KG1 (cell line): Measurements from ENCODE around the gene TRIM66.

Source experiments
- DNase-seq: peaks from one replicate; lab custom pipeline; 2025; lab: John Stamatoyannopoulos, UW

Gene TRIM66

DNA sequence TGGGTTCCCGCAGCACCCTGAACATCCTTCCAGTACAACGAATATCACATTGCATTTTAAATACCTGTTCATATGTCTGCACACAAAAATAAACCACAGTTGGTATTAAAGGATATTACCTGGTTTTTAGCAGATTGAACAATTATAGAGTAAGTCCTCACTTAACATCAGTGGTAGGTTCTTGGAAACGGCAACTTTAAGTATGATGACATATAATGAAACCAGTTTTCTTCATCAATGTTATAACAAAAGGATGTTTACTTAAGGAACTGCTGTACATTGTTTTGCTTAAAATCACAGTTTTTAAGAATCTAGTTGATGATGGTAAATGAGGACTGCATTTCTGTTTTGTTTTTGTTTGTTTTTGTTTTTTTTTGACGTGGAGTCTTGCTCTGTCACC lies 28.0 kb downstream of the TRIM66 start:
- DNase-seq: no peak

DNA sequence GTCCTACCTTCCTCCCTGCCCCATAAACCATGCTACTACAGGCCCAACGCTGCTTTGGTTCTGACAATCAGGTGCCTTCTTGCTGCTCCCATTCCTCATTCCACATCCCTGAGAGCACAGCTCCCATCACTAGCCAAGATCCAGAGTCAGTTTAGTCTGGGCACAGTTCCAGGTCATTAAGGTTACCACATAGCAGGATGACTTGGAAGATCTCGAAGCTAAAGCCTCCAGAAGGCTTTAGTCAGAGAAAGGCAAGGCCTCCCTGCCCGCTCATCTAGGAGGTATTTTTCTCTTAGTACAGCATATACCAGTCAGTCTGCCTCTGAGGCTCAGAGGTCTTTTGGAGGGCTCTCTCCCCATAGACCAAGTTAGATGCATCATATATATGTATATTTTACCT lies 30.3 kb downstream of the TRIM66 start:
- no peak for DNase-seq

DNA sequence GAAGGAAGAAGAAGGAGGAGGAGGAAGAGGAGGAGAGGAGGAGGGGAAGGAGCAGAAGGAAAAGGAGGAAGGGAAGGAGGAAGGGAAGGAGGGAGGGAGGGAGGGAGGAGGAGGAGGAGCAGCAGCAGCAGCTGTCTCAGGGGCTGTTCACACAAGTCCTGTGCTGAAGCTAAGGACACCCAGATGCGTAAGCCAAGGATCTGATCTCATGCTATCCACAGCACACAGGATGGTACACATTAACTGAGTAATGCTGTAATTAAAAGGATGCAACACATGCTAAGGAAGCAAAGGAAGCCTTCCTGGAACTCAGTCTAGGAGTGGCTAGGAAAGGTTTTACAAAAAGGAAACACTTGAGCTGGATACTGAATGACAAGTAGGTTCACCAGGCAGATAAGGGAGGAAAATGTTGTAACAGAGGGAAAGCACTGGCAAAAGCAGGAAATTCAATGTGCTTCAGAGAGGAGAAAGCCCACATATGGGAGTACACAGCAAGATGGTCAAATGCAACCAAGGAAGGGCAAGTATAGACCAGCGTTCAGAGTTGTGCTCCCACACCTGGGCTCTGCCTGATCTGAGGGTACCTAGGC lies 32.0 kb downstream of the TRIM66 start:
- no peak for DNase-seq

DNA sequence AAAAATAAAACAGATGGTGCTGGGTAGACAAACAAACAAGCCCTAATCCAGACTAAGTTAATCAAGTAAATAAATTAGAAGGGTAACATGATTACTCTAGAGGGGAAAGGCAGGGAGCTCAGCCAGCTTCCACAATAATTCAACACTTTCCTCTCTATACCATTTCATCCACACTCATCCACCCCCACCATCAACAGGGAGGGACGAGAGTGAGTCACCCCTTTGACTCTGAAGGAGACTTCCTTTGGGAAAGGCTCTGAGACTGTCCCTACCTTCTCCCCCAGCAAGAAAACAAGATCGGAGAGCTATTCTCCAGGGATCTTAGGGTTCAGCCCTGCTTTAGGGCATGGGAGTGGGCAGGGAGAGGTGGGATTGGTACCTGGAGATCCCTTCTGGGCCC lies 33.1 kb downstream of the TRIM66 start:
- no peak for DNase-seq

DNA sequence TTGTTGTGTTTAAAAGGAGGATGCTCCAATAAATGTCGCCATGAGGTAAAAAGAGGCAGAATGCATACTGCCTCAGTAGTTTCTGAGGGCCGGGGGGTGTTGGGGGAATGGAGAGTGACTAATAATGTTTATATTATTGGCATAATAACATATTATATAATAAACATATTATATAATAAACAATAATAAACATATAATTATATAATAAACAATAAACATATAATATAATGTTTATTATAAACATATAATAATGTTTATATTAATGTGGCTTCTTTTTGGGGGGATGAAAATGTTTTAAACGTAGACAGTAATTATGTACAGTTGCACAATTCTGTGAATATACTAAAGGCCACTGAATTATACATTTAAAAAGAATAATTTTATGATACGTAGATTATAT lies 35.6 kb downstream of the TRIM66 start:
- no peak for DNase-seq

DNA sequence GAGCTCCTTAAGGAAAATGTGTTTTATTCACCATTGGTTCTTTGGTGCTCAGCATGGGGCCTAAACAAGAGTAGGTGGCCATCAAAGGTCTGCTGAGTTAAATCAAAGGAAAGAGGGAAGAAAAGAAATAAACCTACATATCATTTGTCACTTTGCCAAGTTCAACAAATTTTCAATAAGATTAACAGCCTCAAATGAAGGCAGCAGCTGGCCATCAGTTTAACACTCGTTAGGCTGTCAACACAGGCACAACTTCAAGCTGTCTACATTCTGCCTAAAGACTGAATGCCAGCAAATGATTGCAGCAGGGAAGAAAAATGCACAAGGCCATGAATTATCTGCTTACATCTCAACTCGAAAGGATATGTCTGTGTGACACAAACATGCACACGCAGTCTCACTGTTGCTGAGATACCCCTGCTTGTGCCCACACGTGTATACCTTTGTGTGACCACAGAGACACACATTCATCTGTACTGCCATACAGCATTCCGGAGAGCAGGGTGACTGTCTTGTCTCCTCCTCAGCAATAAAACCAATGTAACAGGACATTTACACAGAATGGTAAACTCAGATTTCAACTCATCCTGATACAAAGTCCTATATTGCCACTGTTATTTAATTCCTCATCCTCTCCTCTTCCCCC lies 40.1 kb downstream of the TRIM66 start:
- no peak for DNase-seq

DNA sequence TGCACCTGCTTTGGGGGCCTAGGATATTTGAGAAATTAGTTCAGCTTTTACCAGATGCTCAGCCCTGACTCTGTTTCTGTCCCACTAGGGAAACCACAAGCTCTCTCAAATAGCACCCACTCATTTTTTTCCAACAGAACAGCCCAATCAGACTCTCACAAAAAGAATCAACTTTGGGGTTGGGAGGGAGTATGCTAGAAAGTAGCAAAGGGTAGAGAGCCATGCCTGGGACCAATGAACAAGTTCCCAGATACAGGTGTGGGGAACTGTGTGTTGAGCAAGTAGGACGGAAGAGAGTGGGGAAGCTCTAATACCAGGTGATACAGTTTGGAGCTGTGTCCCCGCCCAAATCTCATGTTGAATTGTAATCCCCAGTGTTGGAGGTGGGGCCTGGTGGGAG lies 41.1 kb downstream of the TRIM66 start:
- DNase-seq: no peak

DNA sequence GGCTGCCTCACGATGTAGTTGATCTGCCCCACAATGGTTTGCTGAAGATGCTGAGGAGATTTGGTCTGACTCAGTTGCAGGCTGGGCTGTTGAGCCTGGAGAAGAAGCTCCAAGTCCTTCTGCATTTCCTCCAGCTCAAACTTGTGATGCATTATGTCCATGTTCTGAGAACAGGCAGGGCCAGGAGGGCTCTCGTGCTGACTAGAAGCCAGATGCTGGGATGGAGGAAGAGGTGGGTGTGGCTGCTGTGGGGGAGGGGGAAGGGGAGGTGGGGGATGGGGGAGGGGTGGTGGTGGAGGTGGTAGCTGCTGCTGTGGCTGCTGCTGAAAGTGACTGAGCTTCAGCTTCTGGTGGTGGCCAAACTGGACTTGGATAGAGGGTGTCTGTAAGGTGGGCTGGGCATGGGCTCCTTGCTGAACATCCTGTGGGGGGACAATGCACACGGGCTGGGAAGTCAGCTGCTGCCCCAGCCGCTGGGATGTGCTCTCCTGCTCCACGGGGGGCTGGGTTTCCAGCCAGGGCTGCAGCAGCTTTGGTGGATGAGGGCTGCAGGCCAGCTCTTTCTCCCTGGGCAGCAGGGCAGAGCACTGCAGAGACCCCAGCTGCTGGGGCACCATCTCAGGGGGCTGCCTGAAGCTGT lies 42.1 kb downstream of the TRIM66 start:
- DNase-seq: no peak

DNA sequence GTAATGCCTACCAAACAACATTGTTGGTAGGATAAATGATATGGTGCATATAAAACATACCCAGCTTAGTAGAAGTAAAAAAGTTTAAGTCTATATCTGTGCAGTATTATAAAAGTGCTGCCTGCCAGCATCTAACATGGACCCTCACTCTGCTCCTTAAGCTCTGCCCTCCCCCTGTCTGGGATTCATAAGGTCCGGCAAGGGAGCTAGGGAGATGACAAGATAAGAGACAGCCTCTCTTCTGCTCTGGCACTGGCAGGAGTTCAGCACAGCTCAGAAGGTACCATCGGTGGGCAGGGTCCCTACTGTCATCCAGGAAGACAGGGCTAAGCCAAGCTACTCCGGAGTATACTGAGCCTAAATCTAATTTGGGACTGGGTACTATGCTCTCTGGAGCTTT lies 42.8 kb downstream of the TRIM66 start:
- no peak for DNase-seq

DNA sequence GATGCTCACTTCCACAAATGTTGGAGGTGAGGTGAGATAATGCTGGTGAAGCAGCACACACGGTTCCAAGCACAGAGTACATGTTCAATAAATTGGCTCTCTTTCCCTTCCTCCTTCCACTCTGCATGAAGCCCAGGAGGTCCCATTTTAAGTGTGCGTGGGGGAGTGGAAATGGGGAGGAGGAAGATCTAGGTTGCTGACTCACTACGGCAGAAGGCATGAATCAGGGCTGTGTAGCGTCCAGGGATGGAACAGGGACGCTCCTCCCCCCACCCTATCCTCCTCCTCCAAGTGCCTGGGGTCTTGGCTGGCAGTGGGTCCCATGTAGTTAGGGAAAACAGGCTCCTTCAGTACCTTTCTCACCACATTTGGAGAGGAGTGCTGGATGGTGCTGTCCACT lies 44.2 kb downstream of the TRIM66 start:
- no peak for DNase-seq

DNA sequence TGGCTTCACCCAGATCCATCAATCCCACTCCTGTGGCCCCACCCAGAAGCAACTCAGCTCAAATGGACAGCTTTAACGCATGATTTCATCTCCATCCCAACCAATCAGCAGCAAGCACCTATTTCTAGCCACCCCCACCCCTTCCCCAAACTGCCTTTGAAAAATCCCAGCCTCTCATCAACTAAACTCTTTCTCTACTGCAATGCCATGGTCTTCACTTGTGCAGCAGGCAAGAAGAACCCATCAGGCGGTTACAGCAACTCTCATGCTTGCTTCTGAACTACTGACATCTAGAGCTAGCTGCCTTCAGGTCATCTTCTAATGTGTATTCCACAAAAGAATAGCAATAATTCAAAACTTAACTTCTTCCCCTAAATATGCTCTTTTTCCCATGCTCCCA lies 46.3 kb downstream of the TRIM66 start:
- DNase-seq: no peak

DNA sequence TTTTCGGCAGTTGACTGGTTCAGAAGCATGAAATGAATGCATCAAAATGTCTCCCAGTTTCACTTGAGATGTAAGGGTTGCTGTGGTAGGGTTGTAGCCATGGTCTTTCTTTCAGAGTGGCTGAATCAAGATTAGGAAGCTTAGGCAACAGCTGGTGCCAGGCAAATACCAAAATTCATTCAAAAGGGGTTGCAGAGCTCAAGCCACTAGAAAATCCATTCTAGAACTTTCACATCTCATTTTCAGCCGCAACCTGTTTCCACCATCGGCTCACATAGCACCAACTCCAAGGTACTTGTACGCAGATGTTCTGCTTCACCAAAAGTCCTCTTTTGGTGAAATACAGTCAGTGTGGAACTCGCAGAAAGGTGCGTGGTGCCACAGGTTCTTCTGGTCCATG lies 48.0 kb downstream of the TRIM66 start:
- DNase-seq: no peak

DNA sequence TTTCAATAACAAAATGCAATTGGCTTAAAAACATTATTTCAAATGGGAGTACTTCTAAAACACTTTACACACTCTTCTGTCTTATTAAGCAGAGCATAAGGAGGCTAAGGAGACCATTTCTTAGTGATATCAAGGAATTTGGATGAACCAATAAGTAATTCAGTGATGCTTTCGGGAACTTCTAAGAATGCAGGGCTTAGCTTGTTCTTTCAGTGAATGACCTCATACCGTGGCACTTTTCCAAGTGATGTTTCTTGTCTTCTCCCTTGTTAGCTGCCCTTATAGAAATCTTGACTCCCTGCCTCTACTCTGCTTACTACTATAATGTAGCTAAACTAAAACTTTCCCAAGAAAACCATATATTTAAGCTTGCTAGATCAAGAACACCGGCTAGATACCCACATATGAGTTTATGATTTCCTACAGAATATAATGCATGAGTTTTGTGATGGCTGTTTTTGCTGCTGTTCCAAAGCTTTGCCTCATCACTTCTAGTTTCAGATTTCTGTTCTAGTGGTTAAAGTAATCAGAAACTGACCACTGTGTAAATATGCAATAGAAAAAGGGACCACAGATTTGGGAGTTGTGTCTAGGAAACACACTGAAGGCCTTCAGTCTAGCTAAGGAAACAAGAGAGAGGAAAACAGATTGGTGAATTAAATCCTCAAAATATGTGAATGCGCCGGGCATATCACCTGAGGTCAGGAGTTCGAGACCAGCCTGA lies 50.9 kb downstream of the TRIM66 start:
- DNase-seq: no peak

DNA sequence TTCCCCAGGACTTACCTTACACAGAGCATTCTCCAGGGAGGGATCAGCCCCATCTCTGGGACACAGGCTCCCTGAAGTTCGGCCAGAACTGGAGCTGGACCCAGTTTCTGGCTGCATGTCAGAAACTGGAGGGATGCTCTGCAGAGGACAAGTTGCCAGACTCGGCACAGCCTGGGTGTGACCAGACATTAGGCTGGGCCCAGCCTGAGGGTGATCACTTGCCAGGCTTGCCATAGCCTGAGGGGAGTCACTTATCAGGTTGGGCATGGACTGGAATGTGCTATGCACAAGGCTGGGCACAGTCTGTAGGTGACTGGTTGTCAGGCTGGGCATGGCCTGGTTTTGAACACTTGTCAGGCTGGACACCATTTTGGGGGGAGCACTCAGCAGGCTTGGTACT lies 57.8 kb downstream of the TRIM66 start:
- DNase-seq: no peak

DNA sequence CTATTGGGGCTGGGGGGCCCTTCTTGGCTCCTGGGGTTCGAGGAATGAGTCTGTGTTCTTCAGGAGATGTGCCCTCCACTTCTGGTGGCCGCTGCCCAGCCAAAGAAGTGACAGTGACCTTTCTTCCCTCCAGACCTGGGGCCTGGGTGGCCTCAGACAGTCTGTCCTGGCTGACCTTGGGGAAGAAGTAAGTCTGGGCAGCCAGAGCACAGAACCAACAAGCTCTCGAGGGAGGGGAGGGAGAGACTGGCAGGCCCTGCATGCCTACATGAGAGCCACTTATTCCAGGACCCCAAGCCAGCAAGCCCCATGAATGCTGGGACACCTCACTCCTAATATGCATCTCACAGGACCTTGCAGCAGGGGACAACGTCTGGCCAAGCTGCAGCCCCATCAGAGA lies 61.3 kb downstream of the TRIM66 start:
- no peak for DNase-seq

DNA sequence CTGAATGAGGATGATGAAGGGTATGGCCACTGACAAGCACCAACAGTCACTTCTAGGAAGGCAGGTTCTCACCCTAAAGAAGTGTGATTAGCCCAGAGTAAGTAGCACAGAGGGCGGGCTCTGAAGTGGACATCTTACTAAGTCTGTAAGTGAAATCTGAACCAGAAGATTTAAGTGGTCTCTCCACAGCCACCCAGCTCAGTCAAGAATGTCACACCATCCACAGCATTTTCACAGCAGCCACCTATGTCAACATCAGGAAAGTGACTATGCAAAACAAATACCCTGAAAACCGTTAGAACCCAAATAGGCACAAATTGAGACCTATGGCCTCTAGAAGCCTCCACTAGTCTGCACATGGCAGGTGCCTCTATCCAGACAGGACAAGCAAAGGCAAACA lies 65.4 kb downstream of the TRIM66 start:
- DNase-seq: no peak

DNA sequence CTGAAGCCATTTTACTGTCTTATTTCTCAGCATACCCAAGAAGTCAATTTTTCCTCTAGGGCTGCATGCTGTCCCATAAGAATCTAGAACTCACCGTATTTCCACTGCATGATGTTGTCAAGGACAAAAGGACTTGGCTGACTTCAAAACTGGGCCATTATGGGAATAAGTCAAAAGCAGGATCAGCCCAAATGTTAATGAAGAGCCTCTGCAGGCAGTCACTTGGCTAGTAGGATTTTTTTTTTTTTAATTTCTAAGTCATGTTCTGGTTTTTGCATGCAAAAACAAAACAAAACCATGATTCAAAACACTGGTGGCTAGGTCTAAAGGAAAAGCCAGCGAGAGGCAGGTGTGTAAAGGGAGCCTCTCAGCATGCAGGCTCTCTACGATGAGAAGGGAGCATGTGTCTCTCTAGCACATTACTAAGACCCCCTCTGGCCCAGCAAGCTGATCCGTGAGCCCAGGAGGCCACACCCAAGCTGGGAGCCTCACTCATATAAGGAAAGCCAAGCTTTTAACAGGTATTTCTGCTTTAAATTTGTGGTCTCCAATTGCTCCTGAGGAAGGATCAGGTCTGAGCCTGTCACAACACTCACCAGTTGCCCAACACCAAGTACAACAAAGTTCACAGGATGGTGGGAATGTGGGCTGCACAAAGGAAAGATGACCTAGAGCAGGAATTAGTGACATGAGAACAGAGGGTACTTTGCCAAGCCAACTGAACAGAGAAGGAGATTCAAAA lies 67.0 kb downstream of the TRIM66 start:
- no peak for DNase-seq

DNA sequence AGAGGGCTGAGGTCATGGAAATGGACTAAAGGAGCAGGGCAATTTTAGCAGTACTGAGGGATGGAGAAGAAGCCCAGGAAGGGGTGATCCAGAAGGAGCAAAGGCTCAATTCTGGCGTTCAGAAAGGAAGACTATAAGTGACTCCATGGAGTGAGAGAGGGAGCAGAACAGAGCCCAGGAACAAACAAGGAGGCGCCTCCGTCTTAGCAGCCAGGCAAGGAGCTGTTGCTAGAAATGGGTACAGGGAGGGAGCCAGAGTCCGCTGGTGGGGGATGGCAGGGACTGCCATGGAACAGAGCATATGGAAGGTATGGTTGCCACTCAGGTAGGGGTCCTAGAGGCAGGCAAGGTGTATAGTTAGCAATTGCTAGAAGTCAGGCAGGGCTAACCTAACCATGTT lies 68.0 kb downstream of the TRIM66 start:
- DNase-seq: no peak

DNA sequence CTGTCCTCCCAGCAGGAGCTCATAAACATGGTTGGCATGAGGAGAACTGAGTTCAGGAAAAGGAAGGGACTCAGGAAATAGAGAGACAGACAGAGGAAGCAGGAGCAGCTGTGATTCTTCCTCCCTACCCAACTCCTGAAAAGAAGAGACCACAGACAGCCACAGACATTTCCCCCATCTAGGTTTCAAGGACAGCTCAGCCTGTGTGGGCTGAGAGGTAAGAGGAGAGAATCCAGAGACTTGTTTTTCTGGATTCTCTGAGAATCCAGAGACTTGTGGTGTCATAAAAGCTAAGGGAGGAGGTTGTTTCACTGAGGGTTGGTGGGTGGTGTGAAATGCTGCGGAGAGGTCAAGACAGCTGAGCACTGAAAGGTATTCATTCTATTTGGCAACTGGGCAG lies 69.4 kb downstream of the TRIM66 start:
- DNase-seq: no peak

DNA sequence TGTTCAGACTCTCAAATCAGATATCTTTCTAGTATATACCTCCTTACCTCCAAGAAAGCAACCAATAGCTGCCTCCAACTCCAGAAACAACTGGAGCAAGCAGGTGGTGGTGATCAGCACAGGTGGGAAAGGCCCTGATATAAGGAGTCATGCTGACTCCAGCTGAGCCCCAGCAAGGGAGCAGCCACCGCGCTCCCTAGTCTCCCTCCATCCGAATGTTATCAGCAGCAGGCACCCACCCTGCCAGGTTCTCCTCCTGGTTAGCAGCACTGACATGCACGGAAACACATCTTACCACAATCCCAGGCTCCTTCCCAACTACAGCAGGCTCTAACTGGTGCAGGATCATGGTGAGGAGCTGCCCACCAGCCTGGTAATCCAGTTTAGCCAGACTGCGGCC lies 69.9 kb downstream of the TRIM66 start:
- no peak for DNase-seq

DNA sequence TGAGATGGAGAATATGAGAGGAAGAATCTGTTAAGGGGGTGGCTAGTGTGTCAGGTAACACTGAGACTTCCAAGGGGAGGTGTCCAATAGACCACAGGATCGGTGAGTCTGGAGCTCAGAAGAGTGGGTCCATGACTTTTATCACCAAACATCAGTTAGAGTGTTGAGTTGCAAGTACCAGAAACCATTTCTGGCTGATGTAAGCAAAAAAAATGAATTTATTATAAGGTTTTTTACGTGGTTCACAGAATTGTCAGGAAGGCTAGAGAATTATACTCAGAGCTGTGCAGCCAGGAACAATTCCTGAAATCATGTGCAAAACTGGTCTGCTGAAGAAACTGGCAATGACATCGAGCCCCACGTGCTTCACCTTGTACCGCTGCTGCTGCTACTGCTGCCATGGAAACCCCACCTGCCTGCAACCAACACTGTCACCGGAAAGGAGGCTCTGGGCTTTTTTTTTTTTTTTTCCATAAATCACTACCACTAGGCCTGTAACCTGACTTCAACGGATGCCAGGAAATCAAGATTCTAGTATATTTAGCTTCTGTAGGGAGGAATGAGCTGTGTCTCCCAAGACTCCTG lies 71.8 kb downstream of the TRIM66 start:
- DNase-seq: no peak

DNA sequence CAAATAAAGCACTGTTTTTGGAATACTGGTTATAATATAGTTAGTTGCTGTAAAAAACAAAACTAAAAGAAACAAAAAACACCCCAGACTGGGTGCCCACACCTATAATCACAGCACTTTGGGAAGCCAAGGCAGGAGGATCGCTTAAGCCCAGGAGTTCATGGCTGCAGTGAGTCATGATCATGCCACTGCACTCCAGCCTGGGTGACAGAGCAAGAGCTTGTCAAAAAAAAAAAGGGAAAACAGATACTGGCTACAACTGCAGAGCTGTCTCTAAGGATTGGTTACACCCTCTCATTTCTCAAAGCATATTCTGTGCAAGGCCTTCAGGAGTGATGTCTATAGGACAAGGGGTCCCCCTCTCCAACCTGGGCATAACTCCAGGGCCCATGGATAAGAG lies 73.8 kb downstream of the TRIM66 start:
- DNase-seq: no peak
